Fibroblast of lung (primary cell): ENCODE data around the gene IGF1R.

Source experiments
- EZH2 ChIP-seq: IDR thresholded peaks from 2 replicates; pipeline ENCODE4 v1.5.1; 2012; ENCODE audit warnings: low read length, control low read depth, mild to moderate bottlenecking; ENCODE audit errors: missing control alignments
- TF ChIP-seq, protein P1 (sequence below), 2 donors: IDR thresholded peaks in 1 of 2; conservative IDR thresholded peaks in 1 of 2; 1 replicate in 1 of 2; 2 replicates in 1 of 2; pipeline ENCODE4 v1.5.1; 2011 to 2012; ENCODE audit warnings: low read length in 2 of 2, control low read depth in 1 of 2, inconsistent platforms in 1 of 2, low read depth in 1 of 2, mild to moderate bottlenecking in 1 of 2

DNA sequence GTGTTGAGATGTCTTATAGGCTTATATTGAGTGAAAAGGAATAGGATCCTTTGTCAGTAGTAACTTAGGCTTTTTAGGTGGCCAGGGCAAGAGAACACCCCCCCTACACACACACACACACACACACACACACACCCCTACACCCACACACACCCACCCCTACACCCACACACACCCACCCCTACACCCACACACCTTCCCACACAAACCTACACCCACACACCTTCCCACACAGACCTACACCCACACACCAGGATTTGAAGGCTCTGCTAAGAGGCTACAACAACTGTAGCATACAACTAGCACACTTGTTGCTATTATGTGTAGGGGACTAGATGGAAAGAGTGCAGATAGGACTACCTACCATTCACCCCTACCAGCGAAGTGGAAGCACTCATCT is 186.6 kb downstream of the IGF1R start:
- TF ChIP-seq, protein P1, sequence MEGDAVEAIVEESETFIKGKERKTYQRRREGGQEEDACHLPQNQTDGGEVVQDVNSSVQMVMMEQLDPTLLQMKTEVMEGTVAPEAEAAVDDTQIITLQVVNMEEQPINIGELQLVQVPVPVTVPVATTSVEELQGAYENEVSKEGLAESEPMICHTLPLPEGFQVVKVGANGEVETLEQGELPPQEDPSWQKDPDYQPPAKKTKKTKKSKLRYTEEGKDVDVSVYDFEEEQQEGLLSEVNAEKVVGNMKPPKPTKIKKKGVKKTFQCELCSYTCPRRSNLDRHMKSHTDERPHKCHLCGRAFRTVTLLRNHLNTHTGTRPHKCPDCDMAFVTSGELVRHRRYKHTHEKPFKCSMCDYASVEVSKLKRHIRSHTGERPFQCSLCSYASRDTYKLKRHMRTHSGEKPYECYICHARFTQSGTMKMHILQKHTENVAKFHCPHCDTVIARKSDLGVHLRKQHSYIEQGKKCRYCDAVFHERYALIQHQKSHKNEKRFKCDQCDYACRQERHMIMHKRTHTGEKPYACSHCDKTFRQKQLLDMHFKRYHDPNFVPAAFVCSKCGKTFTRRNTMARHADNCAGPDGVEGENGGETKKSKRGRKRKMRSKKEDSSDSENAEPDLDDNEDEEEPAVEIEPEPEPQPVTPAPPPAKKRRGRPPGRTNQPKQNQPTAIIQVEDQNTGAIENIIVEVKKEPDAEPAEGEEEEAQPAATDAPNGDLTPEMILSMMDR (conservative IDR thresholded peaks at IDR 0.05 in 1 of 2, IDR thresholded peaks at IDR 0.05 in 1 of 2; ENCODE audit: low read depth in 1 of 2, low read length in 2 of 2), result no peak
- TF ChIP-seq EZH2, result no peak
